ENCODE measurements around the gene ATF4. TPM values are rescaled to one million over a fixed set of nuclear protein-coding genes. Genes with fewer than 3 reads are reported as not detected.

Gene ATF4
- total RNA-seq, 1 donor from 2014 or later = 508 TPM

DNA sequence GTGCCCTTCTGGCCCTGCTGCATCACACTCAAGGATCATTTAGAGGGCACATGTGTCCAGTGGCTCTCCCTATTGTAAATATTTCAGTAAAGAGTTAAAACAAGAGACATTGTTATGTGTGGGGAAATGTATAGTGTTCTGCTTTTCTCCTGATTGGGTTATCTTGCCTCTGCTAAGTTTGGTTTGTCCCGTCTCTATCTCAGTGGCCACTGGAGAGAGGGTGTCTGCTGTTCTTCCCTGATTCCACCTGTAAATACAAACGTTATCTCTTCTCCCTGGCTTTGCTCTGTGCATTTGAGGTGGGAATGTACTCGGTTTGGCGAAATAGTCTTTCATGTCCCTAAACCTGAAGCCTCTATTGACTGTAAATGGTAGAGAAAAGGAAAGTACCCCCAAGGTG, 12.0 kb upstream of the ATF4 start:
- Mint-ChIP-seq H3K9me3 (ENCODE audit: unreplicated experiment) (no peaks in the 10 kb centered on the region), H3K27ac (ENCODE audit: unreplicated experiment) (no peak overlapping the region), H3K27me3 (ENCODE audit: low read depth, unreplicated experiment) (no peaks in the 10 kb centered on the region), H3K36me3 (ENCODE audit: low read depth, unreplicated experiment) (peaks cover 24% of the 10 kb centered on the region), H3K4me3 (ENCODE audit: unreplicated experiment) (no peak overlapping the region), H3K4me1 (ENCODE audit: low read depth, unreplicated experiment) (peaks cover 3% of the 10 kb centered on the region)
- Histone ChIP-seq H3K79me2 (ENCODE audit: insufficient read depth, low read length) (peaks cover 68% of the 10 kb centered on the region), H3K9ac (ENCODE audit: low read length) (no peak overlapping the region), H3K4me2 (ENCODE audit: low read length) (no peak overlapping the region), H3K4me3 (ENCODE audit: insufficient read depth, low read depth, low read length) (no peak overlapping the region), H3K27ac (ENCODE audit: low read depth, low read length) (no peak overlapping the region), H3K9me3 (ENCODE audit: insufficient read depth, low read depth, low read length) (no peaks in the 10 kb centered on the region), H4K20me1 (ENCODE audit: insufficient read depth, low read length) (peaks cover 57% of the 10 kb centered on the region), H3K36me3 (ENCODE audit: insufficient read depth, low read length) (peaks cover 30% of the 10 kb centered on the region), H3K27me3 (ENCODE audit: insufficient read depth, low read length) (no peaks in the 10 kb centered on the region), H2AFZ (ENCODE audit: low read depth, low read length) (no peak overlapping the region), H3K4me1 (ENCODE audit: insufficient read depth, low read length) (peaks cover 4% of the 10 kb centered on the region)
- no peak for TF ChIP-seq EZH2 (IDR thresholded peaks at IDR 0.05; ENCODE audit: insufficient read depth, low read length)
- TF ChIP-seq, protein P1, sequence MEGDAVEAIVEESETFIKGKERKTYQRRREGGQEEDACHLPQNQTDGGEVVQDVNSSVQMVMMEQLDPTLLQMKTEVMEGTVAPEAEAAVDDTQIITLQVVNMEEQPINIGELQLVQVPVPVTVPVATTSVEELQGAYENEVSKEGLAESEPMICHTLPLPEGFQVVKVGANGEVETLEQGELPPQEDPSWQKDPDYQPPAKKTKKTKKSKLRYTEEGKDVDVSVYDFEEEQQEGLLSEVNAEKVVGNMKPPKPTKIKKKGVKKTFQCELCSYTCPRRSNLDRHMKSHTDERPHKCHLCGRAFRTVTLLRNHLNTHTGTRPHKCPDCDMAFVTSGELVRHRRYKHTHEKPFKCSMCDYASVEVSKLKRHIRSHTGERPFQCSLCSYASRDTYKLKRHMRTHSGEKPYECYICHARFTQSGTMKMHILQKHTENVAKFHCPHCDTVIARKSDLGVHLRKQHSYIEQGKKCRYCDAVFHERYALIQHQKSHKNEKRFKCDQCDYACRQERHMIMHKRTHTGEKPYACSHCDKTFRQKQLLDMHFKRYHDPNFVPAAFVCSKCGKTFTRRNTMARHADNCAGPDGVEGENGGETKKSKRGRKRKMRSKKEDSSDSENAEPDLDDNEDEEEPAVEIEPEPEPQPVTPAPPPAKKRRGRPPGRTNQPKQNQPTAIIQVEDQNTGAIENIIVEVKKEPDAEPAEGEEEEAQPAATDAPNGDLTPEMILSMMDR (IDR thresholded peaks at IDR 0.05; ENCODE audit: insufficient read depth, low read depth, low read length) = no peak
- DNase-seq (ENCODE audit: low read depth) (no peak), FAIRE-seq (no peak)

DNA sequence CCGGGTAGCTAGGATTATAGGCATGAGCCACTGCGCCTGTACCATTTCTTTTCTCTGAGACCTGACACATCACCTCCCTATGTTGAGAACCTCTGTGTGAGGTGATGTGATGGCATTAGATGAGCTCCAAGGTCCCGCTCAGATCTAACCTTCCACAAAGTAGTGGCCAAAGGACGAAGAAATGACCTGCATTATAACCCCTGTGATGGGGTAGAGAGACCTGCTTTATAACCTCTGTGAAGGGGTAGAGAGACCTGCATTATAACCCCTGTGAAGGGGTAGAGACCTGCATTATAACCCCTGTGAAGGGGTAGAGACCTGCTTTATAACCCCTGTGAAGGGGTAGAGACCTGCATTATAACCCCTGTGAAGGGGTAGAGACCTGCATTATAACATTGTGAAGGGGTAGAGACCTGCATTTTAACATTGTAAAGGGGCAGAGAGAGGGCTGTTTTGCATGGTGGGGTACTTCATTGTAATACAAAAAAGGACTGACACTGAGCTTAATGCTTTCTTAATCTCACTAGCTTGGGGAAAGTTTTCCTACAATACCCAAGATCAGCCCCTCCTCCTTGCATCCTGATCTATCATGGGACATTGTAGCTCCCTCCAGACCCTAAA, 9.7 kb upstream of the ATF4 start:
- Histone ChIP-seq H3K4me2 (ENCODE audit: low read length) (no peak overlapping the region), H3K27me3 (ENCODE audit: insufficient read depth, low read length) (no peaks in the 10 kb centered on the region), H3K36me3 (ENCODE audit: insufficient read depth, low read length) (peaks cover 39% of the 10 kb centered on the region), H3K79me2 (ENCODE audit: insufficient read depth, low read length) (peaks cover 66% of the 10 kb centered on the region), H3K4me1 (ENCODE audit: insufficient read depth, low read length) (peaks cover 9% of the 10 kb centered on the region), H3K9ac (ENCODE audit: low read length) (no peak overlapping the region), H2AFZ (ENCODE audit: low read depth, low read length) (no peak overlapping the region), H4K20me1 (ENCODE audit: insufficient read depth, low read length) (peaks cover 64% of the 10 kb centered on the region), H3K27ac (ENCODE audit: low read depth, low read length) (no peak overlapping the region), H3K4me3 (ENCODE audit: insufficient read depth, low read depth, low read length) (no peak overlapping the region), H3K9me3 (ENCODE audit: insufficient read depth, low read depth, low read length) (no peaks in the 10 kb centered on the region)
- no peak for DNase-seq (ENCODE audit: low read depth)
- Mint-ChIP-seq H3K27me3 (ENCODE audit: low read depth, unreplicated experiment) (no peaks in the 10 kb centered on the region), H3K9me3 (ENCODE audit: unreplicated experiment) (no peaks in the 10 kb centered on the region), H3K36me3 (ENCODE audit: low read depth, unreplicated experiment) (peaks cover 25% of the 10 kb centered on the region), H3K27ac (ENCODE audit: unreplicated experiment) (no peak overlapping the region), H3K4me3 (ENCODE audit: unreplicated experiment) (no peak overlapping the region), H3K4me1 (ENCODE audit: low read depth, unreplicated experiment) (no peaks in the 10 kb centered on the region)
- FAIRE-seq = no peak
- no peak for TF ChIP-seq EZH2 (IDR thresholded peaks at IDR 0.05; ENCODE audit: insufficient read depth, low read length)

- no peak for FAIRE-seq
- Histone ChIP-seq H3K4me2 (ENCODE audit: low read length) (no peak overlapping the region), H4K20me1 (ENCODE audit: insufficient read depth, low read length) (peaks cover 62% of the 10 kb centered on the region), H3K27ac (ENCODE audit: low read depth, low read length) (no peak overlapping the region), H2AFZ (ENCODE audit: low read depth, low read length) (no peak overlapping the region), H3K27me3 (ENCODE audit: insufficient read depth, low read length) (no peaks in the 10 kb centered on the region), H3K4me1 (ENCODE audit: insufficient read depth, low read length) (peaks cover 9% of the 10 kb centered on the region), H3K79me2 (ENCODE audit: insufficient read depth, low read length) (peaks cover 66% of the 10 kb centered on the region), H3K36me3 (ENCODE audit: insufficient read depth, low read length) (peaks cover 36% of the 10 kb centered on the region), H3K9me3 (ENCODE audit: insufficient read depth, low read depth, low read length) (no peaks in the 10 kb centered on the region), H3K4me3 (ENCODE audit: insufficient read depth, low read depth, low read length) (no peak overlapping the region), H3K9ac (ENCODE audit: low read length) (no peak overlapping the region)
- no peak for DNase-seq (ENCODE audit: low read depth)
- no peaks in the 10 kb centered on the region for H3K27me3 Mint-ChIP-seq (ENCODE audit: low read depth, unreplicated experiment)
- H3K36me3 Mint-ChIP-seq (ENCODE audit: low read depth, unreplicated experiment) = peaks cover 21% of the 10 kb centered on the region
- H3K4me3 Mint-ChIP-seq (ENCODE audit: unreplicated experiment) = no peak overlapping the region
- H3K9me3 Mint-ChIP-seq (ENCODE audit: unreplicated experiment) = no peaks in the 10 kb centered on the region
- no peak overlapping the region for H3K27ac Mint-ChIP-seq (ENCODE audit: unreplicated experiment)
- no peaks in the 10 kb centered on the region for H3K4me1 Mint-ChIP-seq (ENCODE audit: low read depth, unreplicated experiment)
- TF ChIP-seq EZH2 (IDR thresholded peaks at IDR 0.05; ENCODE audit: insufficient read depth, low read length) = no peak
- TF ChIP-seq, protein P1 (IDR thresholded peaks at IDR 0.05; ENCODE audit: insufficient read depth, low read depth, low read length) = no peak
Observed at GRCh38 chr22:39511226-39511625, 9.1 kb upstream of the ATF4 start.
